Renal pelvis (tissue), 4 donors: Measurements from ENCODE around the gene RNF112. TPM values are rescaled to one million over a fixed set of nuclear protein-coding genes. Genes with fewer than 3 reads are reported as not detected.
"Not testable (repeated sequence)": the region's sequence is repeated elsewhere in the genome, so short reads cannot be mapped to it uniquely, and the experiment has no call there.

ENCODE experiments used
- DNase-seq: peaks from one replicate; pipeline ENCODE4 v3.0.0-alpha.2; 2013
- polyA plus RNA-seq, 3 donors: library from polyadenylated mRNA; unstranded; fragments of 120-200 nt; gene quantifications; one replicate each; pipeline ENCODE4 v1.2.1, GENCODE V29; 2013; ENCODE audit not compliant: insufficient read length in 3 of 3

Gene RNF112
- polyA plus RNA-seq, 3 donors = 0.96 to 1.3 (median 1.2) TPM

DNA sequence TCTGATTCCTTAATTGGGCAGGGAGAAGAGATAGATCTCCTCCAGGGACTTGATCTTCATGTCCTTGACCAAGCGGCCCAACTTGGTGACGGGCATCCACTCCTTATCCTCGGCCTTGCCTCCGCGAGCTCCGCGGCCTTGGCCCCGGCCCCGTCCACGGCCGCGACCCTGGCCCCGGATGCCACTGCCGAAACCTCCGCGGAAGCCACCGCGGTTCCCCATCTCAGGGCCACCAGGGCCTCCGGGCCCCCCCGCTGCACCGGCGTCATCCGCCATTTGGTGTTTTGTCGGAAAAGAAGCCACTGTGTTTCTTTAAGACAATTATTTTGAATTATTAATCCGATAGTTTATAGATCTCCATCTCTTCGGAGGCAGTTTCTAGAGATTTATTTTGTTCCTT is 35.5 kb downstream of the RNF112 start:
- not testable (repeated sequence) for DNase-seq

DNA sequence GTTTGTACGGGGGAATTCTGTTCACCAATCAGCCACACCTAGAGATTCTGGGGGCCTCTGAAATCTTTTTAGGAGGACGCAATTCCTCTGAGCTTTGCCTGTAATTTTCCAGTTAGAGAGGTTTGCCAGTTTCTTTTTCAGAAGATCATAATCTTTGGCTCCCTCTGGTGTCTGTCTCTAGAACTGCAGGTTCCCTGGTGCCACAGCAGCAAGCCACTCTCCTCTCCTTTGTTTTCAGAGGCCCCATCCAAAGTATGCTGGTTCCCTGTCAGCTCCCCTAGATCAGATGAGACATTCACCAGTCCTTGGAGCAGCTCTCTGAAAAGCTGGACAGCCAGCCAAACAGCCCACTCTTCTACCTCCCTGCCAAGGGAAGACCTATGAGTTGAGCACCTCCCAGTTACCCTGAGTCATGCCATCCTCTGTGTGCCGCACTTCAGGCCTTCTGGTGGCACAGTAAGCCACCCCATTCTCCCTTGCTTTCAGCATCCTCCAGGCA is 36.1 kb downstream of the RNF112 start:
- peak; percentile 82 for DNase-seq

DNA sequence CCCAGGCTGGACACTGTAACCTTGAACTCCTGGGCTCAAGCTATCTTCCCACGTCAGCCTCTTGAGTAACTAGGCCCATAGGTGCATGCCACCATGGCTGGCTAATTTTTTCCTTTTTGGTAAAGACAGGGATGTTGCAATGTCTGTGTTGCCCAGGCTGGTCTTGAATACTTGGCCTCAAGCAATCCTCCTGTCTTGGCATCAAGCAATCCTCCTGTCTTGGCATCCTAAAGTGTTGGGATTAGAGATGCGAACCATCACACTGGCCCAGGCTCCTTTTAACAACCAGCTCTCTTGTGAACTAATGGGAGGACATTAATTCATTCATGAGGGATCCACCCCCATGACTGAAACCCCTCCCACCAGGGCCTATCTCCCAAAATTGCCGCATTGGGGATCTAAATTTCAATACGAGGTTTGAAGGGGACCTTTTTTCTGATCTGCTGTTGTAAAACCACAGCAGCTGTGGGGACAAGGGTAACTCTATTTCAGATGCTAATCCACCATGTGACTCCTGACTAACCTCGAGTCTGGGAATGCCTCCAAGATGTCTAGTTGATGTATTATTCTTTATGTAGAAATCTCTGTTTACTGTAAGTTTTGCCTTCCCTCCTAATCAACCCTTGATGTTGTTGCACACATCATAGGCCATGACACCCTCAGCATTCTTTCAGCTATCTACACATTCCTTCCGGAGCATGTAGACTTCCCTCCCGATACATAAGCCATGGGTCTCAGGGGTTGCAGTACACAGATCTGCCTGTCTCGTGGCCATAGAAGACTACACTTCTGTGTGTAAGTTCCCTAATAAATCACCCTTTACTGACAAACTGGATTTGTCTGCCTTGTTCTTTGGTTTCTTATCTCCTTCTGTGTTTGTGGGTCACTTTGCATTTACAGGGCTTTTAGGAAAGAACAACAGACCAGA is 37.6 kb downstream of the RNF112 start:
- DNase-seq = peak; percentile 94

DNA sequence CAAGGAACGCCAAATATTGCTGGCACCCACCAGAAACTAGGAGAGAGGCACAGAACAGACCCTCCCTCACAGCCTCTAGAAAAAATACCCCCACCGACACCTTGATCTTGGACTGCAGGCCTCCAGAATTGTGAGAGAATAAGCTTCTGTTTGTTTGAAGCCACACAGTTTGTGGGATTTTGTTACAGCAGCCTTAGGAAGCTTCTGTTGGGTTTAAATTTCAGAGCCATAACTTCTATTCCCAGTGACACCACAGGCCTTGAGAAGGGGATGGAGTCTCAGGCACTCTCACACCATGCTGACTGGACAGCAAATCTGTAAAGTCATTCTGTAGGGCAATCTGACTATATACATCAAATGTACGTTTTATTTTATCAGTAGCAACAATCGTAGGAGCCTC is 38.6 kb downstream of the RNF112 start:
- no peak for DNase-seq

DNA sequence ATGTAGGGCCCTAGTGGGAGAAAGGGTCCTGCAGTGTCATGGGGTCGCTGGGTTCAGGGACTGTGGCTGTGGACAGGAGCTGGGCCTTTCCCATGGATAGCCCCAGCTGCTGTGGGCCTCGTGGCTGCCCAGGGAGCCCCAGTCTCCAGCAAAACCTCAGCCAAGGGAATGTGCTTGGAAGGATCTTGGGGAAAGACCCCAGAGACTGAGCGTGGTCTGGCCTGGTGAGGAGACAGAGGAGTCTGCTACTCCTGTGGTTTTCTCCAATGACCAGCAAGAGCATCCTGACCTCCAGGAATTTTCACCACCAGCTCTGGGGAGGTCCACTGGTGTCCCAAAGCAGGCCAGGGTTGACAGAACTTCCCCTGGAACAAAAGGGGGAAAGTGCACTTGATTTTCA is 42.3 kb downstream of the RNF112 start:
- no peak for DNase-seq

DNA sequence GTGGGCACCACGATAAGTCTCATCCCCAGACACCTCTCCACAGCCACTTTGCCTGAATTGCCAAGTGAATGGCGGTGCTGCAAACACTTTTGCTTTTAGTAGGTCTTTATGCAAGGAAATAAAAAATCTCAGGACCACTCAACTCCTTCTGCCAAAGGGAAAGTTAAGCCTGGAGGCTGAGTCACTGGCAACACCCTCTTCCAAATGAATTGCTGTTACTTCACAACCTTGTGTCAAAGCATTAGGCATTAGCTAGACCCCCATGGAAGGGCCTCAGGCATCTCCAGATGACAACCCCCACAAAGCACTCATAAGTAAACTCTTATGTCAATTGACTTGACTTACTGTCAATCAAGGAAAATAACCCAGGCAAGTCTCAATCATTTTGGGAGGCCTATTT is 43.0 kb downstream of the RNF112 start:
- no peak for DNase-seq

DNA sequence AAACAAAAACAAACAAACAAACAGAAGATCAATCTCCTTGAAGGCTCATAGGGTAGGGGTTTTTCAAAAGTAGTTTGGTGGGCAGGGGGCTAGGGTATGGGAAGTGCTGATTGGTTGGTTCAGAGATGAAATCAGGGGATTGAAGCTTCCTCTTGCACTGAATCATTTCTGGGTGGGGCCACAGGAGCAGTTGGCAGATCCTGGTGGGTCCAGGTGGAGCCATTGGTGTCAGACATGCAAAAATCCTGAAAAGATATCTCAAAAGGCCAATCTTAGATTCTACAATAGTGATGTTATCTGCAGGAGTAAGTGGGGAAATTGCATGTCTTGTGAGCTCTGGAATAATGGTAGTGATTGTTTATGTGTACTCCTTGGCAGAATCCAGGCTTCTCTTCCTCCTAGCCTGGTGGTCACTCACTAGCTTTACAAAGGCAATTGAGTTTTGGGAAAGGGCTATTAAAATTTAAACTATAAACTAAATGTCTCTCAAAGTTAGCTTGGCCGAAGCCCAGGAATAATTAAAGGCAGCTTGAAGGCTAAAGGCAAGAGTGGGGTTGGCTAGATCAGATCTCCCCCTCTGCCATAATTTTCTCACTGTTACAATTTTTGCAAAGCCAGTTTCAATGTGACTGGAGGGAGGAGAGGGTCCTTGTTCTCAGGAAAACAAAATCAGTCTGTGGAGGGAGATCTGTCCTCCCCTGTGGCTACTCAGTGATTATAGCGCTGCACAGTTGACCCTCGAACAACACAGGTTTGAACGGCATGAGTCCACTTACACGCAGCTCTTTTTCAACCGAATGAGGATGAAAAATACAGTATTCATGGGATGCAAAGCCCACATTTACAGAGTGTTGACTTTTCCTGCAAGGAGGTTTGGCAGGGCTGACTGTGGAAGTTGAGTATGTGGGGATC is 45.2 kb downstream of the RNF112 start:
- DNase-seq = no peak

DNA sequence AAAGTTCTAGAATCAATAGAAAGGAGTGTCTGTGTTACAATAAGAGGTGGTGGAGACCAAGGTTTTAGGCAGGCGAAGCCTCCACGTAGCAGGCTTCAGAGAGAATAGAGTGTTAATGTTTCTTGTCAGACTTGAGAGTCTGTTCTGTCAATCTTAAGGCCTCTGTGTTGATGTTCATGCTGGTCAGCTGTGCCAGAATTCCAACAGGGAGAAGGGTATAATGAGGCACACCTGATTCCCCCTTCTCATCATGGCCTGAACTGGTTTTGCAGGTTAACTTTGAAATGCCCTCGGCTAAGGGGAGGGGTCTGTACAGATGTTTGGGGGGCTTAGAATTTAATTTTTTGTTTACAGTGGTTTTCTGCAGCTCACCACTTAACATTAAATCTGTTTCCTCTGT is 46.0 kb downstream of the RNF112 start:
- DNase-seq = no peak

DNA sequence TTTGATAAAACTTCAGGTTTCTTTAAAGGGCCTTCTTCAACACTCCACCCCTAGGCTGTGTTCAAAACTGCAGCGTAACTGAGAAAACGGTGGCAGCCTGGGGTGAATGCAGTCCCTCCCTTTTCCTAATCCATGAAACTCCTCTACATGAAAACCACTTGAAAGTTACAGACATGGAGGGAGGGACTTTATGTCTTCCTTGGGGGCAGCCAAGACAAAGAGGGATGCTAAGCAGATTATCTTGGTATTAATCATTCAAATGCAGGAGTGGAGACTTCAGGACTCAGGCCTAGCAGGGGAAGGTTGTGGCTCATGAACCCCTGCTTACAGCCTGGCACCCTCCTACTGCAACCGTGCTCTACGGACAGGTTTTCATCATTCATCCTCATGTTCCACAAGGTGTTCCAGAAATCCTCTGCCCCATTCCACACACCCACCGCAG is 46.8 kb downstream of the RNF112 start:
- DNase-seq = no peak

DNA sequence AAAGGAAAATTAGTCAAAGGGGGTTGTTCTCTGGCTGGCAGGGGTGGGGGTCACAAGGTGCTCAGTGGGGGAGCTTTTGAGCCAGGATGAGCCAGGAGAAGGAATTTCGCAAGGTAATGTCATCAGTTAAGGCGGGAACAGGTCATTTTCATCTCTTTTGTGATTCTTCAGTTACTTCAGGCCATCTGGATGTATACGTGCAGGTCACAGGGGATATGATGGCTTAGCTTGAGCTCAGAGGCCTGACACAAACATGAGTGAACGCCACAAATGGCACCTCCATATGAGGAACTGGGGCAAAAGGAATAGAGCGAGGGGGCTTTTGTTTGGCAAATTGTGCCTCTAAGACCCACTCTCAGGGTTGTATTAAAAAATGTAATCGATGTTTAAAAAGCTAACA is 47.4 kb downstream of the RNF112 start:
- not testable (repeated sequence) for DNase-seq

DNA sequence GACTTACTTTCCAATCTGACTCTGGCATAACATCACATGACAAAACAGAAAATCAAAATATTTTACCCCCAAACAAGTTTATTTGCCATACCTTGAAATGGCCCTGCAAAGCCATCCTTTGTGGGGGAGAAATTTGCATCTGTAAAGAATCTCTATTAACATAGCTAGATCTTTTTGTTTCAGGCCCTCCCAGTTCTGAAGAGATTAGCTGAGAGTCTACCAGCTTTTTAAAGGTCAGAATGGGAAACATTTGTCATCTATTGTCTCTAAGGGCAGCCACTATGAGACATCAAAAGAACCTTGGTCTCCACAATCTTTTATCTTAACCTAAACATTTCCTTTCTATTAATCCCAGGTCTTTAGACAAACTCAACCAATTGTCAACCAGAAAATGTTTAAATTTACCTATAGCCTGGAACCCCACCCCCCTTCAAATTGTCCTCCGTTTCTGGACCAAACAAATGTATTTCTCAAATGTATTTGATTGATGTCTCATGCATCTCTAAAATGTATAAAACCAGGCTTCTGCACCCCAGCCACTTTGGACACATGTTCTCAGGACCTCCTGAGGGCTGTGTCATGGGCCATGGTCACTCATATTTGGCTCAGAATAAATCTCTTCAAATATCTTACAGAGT is 48.1 kb downstream of the RNF112 start:
- not testable (repeated sequence) for DNase-seq

DNA sequence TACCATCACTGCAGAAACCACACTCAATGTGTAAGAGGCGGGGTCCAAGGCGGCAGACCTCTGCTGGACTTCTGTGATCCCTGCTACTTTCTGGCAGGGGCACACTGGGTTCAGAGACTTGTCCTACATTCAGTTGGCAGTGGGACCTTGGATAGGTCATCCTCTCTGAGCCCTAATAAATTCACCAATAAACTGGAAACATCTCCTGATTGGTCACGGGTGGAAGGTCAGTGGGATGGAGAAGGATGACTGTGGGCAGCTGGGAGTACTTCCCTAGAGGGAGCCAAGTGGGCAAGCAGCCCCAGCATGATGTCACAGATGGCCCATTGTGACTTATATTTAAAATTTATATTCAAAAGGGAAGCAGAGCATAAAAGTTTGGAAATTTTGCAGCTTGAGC is 49.7 kb downstream of the RNF112 start:
- no peak for DNase-seq

DNA sequence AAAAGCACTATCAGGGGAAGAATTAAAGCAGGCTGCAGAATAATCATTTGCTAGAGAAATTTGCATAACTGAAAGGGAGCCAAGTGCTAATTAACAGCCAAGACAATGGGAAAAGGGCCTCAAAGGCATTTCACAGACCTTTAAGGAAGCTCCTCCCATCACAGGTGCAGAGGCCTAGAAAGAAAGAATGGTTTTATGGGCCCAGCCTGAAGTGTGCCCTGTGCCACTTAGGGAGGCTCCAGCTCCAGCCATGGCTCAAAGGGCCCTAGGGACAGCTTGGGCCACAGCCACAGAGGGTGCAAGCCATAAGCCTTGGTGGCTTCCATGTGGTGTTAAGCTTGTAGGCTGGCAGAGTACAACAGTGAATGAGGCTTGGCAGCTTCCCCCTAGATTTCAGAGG is 50.1 kb downstream of the RNF112 start:
- no peak for DNase-seq

DNA sequence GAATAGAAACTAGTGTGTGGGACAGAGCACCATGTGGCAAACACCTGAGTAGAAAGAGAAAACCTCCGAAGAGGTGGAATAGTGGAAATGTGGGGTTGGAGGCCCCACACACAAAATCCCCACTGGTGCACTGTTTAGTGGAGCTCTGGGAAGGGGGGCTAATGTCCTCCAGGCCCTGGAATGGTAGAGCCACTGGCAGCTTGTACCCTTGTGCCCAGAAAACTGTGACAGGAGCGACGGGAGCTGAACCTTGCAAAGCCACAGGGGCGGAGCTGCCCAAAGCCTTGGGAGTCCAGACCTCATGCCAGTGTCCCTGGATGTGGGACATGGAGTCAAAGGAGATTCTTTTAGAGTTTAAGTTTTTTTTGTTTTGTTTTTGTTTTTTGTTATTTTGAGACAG is 50.6 kb downstream of the RNF112 start:
- no peak for DNase-seq

DNA sequence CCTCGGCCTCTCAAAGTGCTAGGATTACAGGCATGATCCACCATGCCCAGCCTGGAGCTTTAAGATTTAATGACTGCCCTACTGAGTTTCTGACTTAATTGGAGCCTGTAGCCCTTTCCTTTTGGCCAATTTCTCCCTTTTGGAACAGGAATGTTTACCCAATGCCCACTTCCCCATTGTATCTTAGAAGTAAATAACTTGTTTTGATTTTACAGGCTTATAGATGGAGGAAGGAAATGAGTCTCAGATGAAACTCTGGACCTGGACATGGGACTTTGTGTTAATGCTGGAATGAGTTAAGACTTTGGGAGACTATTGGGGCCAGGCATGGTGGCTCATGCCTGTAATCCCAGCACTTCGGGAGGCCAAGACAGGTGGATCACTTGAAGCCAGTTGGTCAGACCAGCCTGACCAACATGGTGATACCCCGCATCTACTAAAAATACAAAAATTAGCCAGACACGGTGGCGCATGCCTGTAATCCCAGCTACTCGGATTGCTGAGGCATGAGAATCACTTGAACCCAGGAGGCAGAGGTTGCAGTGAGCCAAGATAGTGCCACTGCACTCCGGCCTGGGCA is 51.5 kb downstream of the RNF112 start:
- DNase-seq = not testable (repeated sequence)

DNA sequence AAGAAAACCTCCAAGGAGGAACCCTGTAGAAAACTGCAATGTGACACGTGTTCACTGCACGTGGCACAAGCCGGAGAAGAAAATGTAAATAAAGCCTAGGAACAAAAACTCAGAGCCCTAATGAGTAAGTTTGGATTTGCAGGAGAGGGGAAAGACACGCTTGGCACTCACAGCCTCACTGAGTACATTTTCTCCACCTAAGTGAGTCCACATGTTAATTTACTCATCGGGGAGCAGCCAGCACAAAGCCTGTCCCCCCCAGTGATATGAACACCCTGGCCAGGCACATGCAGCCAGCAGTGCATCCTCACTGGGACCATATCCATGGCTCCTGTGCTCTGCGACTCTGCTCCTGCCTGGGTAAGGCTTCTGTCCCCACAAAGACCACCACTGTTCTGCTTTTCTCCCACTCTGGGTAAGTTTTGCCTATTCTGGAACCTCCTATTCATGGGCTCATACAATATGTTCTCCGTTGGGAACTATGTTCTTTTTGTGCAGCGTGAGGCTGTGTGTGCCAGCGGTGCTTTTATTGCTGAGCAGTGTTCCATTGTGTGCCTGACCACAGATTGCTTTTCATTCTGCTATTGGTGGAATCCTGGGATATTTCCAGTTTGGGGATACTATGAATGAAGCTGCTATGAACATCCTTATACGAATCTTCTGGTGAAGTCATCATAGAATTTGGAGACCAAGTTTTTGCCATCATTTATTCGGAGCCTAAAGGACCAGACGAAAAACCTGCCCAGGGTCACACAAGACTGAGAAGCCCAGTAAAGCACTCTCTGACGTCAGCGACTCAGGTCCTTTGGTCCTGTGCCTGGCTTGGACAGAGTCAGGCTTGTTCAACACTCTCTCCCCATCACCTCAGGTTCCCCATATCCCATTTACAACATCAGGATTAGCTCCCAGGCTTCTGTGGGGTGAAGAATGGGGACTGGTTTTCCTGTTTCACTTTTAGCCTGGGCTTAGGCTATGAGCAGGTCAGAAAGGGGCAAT is 53.3 kb downstream of the RNF112 start:
- DNase-seq = no peak
